NCI-H1436 treated with DMSO at 0.1 percent for 48 hours (cell line): ENCODE data around the gene AIFM2.
"Not testable (repeated sequence)": the region's sequence is repeated elsewhere in the genome, so short reads cannot be mapped to it uniquely, and the experiment has no call there.

Source experiments
- DNase-seq: peaks from one replicate; lab custom pipeline; 2025; lab: John Stamatoyannopoulos, UW

AIFM2 gene

DNA sequence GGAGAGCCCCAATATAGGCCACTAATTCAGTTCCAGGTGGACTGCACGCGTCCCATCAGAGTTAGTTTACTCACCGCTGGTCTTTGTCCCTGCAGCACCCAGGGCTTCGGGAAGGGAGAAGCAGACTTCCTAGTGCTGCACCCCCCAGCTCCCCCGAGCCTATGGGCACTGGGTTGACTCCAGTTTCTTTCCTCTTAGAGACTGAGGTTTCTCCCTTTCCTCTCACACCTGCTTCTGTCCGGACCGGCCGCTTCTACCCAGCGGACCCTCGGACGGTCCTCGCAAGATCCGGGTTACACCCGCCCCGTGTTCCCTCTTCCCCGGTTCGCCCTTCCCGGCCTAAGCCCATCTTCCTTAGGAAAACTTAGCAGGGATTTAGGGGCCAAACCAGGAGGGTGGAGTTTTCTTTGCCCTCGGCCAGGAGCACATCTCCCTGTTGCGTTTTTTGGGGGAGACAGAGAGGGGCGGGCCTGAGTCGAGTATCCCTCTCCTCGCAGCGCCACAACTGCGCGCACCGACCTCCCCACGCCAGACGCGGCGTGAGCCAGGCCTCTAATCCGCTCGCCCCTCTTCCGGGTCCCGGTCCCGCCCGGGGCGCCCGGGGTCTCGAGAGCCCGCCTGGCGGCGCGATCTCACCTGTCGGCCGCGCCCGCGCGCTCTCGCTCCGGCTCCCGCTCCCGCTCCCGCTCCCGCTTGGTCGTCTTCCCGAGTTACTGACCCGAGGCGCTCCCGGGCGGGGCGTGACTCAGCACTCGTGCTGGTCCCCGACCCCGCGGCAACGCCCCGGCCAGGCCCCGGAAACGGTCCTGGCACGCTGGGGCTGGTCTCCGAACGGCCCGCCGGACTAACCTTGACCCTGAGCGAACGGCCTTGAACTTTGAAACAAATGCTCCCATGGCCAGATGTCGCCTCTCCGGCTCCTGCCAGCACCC lies at the start of gene AIFM2:
Gene AIFM2, minus strand, starts transcription at position 728 of the 932 bp plus-strand sequence. CDS start 8,741 bp downstream, outside the sequence.
- no peak for DNase-seq

DNA sequence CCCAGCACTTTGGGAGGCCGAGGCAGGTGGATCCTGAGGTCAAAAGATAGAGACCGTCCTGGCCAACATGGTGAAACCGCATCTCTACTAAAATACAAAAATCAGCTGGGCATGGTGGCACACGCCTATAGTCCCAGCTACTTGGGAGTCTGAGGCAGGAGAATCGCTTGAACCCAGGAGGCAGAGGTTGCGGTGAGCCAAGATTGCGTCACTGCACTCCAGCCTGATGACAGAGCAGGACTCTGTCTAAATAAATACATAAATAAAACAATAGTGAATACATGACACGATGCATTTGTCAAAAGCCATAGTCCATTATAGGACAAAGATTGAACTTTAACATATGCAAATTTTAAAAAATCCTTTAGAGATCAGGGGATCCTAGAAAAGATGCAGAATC lies 46.6 kb upstream of the AIFM2 start:
- not testable (repeated sequence) for DNase-seq

DNA sequence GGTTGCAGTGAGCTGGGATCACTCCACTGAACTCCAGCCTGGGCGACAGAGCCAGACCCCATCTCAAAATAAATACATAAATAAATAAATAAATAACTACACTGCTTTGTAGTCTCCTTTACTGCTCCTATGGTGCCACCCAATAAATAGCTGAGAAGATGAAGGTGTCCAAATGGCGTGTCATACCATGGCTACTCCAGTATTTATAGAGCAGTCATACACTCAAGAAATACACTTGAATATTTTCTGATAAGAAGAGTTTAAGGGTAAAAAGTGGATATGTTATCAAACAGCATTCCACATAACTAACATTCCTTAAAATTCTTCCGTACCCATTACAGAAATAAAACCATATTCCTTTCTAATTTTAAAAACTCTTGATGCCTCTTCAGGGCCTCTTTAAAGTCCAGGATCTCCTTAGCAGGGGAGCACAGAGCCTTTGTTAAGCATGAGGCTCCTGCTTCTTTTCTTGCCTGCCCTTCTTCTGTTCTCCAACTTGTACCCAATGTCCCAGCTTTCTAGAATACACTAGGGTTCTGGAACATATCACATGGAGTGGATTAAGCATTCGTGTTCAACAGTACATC lies 45.6 kb upstream of the AIFM2 start:
- no peak for DNase-seq

DNA sequence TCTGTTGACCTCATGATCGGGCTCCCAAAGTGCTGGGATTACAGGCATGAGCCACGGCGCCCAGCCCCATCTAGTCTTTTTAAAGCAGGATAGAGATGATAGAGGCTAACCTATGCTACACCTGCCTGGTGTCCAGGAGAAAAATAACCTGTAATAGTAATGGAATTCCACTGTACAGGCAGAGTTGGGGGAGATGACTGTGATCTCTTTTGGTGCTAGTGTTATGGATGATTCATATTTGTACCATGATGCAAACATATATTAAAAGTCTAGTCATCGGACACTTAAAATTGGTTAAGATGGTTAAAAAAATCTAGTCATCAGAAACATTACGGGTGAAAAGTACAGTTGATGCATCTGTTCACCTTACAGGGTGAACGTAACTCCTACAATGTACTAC lies 43.8 kb upstream of the AIFM2 start:
- DNase-seq: no peak

DNA sequence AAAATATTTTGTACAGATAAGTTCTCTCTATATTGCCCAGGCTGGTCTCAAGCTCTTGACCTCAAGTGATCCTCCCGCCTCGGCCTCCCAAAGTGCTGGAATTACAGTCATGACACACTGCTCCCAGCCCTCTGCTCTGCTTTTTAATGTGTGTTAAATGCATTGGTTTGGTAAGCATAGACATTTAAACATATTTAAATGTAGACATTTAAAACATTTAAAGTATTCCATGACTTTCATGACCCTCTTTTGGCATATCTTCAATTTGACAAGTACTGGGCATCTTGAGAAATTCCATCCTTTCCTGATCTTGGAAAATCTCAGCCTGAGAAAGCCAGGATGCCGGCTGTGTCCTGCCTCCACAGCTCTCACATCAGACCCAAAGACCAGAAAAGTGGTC lies 42.9 kb upstream of the AIFM2 start:
- DNase-seq: no peak

DNA sequence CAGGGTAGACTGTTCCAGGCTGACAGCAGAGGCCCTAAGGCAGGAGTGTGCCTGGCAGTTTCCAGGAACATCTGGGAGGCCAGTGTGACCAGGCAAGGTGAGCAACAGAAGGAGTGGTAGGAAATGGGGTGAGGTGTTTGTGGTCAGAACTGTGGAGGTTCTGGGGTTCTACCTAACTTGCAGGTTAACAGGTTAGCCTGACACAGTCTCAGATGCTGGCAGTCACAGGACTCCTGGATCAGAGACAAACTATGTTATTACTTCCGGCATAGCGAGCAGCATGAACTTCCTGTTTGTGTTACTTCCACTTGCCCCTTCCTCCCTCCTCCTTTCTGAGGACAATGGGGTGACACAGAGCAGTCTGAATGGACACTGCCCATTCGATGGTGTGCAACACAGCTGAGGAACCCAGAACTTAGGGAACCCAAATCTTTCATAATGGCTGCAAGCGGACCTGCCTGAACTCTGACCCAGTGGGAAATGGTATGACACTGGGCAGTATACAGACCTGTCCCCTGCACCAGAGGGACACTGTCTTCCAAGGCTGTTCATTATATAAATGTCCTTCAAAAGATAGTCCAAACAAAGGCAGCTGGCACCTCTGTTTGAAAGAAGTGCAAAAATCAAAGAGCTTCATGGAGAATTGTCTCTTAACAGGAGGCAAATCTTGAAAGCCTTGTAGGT lies 41.6 kb upstream of the AIFM2 start:
- DNase-seq: no peak

DNA sequence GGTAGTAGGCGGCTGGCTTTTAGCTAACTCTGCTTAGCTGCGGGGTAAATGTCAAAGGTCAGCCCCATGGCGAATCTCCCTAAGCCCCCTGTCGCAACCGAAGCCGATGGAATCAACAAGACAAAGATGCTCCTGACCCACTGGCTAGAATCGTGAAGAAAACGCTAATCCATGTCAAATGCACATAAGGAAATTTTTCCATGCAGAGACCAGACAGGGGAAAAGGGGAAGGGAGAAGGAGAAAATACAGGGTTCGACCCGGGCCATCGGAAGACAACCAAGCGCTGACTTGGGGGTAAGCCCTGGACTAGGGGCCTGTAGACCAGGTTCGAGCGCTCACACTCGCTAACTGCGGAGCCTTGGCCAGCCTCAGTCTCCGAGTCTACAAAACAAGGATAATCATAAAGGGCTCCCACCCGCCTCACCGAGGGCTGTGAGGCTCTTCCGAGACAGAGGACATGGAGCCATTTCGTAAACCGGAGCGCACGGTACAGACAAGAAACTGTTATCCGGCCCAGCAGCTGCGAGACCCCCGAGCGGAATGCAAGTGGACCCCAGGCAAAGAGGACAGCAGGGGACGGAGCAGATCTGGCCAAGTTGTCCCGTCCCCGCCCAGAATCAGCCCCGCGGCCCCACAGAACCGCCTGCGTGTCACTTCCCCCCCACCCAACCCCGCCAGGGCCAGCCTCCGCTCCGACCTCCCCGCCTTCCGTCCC lies 37.2 kb upstream of the AIFM2 start:
- DNase-seq: no peak

DNA sequence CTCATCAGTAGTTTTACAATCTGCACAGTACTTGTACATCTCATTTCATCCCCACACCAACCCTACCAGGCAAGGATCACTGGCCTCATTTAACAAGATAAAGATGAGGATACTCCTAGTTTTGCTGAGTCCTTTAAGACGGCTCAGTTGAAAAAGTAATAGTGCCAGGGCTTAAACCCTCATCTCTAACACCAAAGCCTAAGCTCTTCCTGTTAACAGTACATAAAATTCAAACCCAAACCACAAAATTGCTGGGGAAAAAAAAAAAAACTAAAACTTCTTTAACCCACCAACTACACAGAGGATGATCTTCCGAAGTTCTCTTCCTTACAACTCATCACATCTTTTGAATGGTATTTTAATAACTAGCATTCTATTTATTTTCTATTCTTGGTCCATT lies 36.4 kb upstream of the AIFM2 start:
- DNase-seq: no peak

DNA sequence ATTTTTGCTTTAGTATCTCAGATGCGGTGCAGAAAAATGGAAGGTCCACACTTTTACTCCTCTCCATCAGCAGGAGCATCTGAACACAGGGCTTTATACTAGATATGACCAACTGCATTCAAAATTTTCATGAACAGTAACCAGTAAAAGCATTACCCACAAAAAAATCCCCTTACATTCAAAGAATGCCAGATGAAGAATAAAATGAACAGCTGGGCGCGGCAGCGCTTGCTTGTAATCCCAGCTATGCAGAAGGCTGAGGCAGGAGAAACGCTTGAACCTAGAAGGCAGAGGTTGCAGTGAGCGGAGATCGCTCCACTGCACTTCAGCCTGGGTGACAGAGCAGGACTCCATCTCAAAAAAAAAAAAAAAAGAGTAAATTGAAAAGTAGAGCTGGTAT lies 34.6 kb upstream of the AIFM2 start:
- no peak for DNase-seq

DNA sequence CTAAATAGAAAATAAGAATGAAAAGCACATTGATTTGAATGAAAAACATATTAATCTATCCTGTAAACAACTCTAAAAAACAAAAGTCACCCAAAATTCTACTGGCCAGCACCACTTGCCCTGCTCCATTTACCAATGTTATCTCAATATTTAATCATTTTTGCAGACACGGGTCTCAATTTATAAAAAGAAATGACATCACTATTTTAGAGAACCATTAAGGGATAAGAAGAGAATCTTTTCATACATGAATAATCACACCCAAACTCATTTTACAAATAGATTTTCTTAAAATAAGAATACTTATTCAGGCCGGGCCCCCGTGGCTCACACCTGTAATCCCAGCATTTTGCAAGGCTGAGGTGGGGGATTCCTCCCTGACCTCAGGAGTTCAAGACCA lies 33.8 kb upstream of the AIFM2 start:
- DNase-seq: no peak

DNA sequence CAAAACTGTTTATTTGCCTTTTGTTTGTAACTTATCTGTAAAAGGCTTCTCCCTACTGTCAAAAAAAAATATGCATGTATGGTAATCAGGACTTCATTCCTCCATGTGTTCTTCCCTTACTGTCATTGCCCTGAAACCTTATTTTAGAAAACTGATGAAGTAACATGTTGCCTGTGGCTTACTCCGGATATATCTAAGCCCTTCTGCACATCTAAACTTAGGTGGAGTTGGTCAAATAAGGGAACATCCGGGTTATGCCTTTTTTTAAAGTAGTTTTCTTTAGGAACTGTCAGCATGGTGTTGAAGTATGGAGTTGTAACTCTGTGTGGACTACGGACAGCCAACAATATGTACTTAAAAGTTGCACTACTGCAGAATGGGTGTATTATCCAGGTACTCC lies 31.5 kb upstream of the AIFM2 start:
- DNase-seq: no peak

DNA sequence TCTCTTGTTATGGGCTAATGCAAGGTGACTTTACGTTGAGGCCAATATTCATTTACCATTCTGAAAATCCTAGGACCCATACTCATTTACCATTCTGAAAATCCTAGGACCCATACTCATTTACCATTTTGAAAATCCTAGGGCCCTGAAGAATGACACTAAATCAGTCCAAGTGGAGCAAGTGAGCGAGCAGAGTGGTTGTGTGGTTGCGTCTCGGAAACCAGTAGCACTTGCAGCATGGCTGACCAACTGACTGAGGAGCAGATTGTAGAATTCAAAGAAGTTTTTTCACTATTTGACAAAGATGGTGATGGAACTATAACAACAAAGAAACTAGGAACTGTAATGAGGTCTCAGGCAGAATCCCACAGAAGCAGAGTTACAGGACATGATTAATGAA lies 30.8 kb upstream of the AIFM2 start:
- no peak for DNase-seq

DNA sequence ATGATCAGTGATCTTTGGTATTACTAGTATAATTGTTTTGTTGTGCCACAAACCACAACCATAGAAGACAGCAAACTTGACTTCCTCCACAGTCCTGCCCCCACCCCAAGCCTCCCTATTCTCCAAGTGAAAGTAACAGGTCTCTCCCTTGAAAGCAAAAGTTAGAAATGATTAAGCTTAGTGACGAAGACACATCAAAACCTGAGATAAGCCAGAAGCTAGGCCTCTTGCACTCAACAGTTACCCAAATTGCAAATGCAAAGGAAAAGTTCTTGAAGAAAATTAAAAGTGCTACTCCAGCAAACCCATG lies 30.2 kb upstream of the AIFM2 start:
- no peak for DNase-seq

DNA sequence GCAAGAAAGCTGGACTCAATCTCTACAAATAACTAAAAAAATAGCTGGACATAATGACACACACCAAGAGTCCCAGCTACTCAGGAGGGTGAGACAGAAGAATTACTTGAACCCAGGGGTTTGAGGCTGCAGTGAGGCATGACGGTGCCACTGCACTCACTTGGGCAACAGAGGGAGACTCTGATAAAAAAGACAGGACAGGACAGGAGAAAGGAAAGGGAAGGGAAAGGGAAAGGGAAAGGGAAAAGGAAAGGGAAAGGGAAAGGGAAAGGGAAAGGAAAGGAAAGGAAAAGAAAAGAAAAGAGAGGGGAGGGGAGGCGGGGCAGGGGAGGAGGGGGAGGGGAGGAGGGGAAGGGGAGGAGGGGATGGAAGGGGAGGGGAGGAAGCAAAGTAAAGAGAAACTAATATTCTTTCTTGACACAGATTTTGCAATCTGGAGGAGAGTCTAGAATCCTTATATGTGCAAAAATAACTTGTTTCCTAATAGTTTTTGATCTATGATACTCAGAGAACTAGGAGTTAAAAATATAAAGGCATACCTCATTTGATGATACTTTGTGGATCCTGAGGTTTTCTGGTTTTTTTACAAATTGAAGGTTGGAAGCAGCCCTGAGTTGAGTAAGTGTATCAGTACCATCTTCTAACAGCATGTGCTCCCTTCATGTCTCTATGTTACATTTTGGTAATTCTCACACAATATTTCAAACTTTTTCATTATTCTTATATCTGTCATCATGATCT lies 29.7 kb upstream of the AIFM2 start:
- DNase-seq: no peak

DNA sequence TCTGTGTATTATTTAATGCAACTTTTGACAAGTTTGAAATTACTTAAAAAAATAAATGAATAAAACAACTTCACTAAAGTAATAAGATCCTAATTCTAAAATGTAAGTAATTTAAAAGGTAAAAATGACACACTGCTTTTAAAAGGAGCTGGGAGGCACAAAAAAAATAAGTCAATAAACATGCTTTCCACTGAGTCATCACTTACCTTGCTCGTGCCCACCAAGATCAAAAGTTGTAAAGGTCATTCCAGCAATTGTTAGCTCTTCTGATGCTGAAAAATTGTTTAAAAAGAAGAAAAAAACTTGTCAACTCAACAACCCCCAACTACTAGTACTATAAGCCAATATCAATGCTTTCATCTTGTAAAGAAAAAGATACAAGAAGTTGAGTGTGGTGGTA lies 28.2 kb upstream of the AIFM2 start:
- DNase-seq: no peak

DNA sequence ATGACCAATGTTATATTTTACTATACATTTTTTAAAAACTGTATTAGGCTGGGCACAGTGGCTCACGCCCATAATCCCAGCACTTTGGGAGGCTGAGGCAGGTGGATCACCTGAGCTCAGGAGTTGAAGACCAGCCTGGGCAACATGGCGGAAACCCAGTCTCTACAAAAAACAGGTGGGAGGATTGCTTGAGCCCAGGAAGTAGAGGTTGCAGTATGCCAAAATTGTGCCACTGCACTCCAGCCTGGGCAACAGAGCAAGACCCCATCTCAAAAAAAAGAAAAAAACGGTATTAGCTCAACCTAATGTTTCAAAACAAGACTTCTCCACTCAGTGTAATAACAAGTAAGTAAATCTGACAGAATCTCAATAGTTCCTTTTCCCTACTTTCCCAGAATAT lies 26.7 kb upstream of the AIFM2 start:
- DNase-seq: not testable (repeated sequence)

DNA sequence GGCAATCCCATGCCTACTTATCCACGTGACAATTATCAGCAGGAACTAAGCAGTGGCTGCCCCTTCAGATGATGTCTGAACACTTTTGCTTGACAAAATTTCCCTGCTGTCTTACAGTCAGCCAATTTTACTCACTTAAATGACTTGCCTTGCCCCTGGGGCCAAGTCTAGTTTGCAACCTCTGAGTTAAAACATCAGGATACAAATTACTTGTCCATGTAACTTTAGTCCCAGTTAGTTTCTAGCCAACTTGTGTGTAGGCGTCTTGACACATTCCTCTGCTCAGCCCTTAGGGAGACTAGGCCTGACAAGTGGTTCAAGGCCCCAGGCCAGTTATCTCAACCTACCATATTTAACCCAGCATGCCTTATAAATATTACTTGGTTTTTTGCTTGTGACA lies 25.5 kb upstream of the AIFM2 start:
- no peak for DNase-seq

DNA sequence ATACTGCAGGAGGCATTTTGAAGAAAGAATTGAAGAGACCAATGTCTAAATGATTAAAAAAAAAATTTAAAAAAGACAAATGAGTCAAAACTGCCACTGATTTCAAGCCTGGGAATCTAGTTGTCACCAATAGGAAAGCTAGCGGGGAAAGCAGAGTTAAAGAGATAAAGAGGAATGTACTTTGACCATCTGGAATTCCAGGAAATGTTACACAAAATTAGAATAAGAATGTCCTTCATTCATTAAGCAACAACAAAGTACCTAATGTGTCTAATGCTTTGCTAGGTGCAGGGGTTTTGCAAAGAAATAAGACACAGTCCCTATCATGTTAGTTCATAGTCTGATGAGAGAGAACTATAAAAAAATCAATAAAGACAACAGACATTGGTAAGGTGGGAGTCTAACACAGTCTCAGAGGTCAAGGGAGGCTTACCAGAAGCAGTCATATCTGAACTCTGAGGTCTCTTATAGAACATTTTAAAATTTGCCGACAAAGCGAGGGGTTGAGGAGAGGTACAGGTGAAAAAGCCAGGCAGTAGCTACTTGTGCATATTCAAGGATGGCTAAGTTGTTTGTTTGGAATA lies 22.7 kb upstream of the AIFM2 start:
- DNase-seq: no peak

DNA sequence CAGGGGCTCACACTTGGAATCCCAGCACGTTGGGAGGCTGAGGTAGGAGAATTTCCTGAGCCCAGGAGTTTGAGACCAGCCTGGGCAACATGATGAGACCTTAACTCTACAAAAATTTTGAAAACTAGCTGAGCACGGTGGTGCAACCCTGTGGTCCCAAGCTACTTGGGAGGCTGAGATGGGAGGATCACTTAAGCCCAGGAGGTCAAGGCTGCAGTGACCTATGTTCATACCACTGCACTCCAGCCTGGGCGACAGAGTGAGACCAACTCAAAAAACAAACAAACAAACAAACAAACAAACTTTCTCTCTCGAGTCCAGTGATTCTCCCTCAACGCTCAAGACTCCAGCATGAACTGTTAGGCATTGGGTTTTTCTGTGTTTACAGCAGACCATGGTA lies 15.9 kb upstream of the AIFM2 start:
- no peak for DNase-seq

DNA sequence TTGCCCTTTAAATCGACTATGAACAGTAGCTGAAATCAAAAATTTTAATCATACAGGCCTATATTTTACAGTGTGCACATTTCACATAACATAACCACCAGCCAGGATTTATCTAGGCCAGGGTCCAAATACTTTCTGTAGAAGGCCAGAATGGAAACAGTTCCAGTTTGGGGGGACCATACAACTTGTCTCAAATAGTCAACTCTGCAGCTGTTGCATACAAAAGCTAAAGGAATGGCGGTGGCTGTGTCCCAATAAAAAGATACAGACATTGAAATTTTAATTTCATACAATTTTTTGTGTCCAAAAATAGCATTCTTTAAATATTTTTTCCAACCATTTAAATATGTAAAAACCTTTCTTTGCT lies 14.6 kb upstream of the AIFM2 start:
- no peak for DNase-seq

DNA sequence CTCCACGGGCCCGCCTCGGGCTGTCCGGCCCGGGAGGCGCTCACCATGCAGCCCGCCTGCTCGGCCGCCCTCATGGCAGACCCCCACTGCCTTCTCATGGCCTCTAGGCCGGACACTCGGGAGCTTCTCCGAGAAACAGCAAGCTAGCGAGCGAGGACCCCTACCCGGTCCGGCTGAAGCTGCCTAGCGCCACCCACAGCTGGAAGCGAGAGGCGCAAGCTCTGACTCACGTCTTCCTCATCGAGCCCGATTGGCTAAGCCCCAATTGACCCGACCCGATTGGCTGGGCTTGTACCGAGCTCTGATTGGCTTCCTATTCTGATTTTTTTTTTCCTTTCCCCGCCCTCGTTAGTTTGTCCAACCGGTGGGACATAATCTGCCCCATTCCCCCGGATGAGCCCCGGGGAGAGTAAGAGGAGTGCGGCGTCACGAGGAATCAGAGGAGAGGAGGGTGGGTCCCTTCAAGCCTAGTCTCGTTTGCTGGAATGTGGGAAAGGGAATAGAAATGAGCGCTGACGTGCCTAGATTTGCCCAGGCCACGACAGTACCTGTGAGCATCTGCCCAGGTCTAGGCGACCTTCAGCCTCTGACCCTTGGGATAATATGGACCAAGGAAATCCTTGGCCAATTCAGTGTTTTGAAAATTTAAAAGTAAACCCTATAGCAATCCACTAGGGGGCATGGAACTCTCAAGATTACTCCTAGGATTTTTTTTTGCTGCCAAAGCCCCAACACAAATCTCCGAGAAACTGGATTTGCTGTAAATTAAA lies 14.0 kb upstream of the AIFM2 start, which contains the start of gene TYSND1:
Gene TYSND1, minus strand, starts transcription at position 212 of the 770 bp plus-strand sequence. Its CDS starts 114 bp downstream, at position 98.
- peak; percentile 96 for DNase-seq
